Fibroblast of mammary gland (primary cell): ENCODE measurements around the gene BTBD9.

Experiments
- DNase-seq: peaks from one replicate; pipeline ENCODE4 v3.0.0-alpha.2; 2010; ENCODE audit warnings: low read depth
- H3K4me3 ChIP-seq: 2 replicates; pipeline ENCODE4 v1.5.1; 2011; ENCODE audit warnings: low read depth, mild to moderate bottlenecking, low read length, moderate library complexity; ENCODE audit not compliant: control insufficient read depth
- CTCF ChIP-seq: conservative IDR thresholded peaks from 2 replicates; pipeline ENCODE4 v1.5.1; 2011; ENCODE audit warnings: low read depth, low read length, inconsistent platforms; ENCODE audit not compliant: control insufficient read depth, insufficient read depth

Gene BTBD9

GRCh38 chr6:38649744-38650143, 10.0 kb upstream of the BTBD9 start:
- no peak for DNase-seq
- TF ChIP-seq CTCF, result no peak
- H3K4me3 ChIP-seq, result no peak overlapping the region

GRCh38 chr6:38648629-38649028, 8.9 kb upstream of the BTBD9 start:
- no peak for DNase-seq
- H3K4me3 ChIP-seq, result no peak overlapping the region
- TF ChIP-seq CTCF, result no peak

GRCh38 chr6:38646166-38646878, 6.6 kb upstream of the BTBD9 start:
- no peak for TF ChIP-seq CTCF
- H3K4me3 ChIP-seq, result no peak overlapping the region
- no peak for DNase-seq

- no peak overlapping the region for H3K4me3 ChIP-seq
- no peak for TF ChIP-seq CTCF
- no peak for DNase-seq
Measured at GRCh38 chr6:38644951-38645350, 5.2 kb upstream of the BTBD9 start.

GRCh38 chr6:38640216-38640909, 634 bp upstream of the BTBD9 start:
- no peak for DNase-seq
- no peak for TF ChIP-seq CTCF

GRCh38 chr6:38638941-38639497, 710 bp downstream of the BTBD9 start:
- DNase-seq, result peak; percentile 50
- TF ChIP-seq CTCF, result no peak
- peak overlapping the region; percentile 95 for H3K4me3 ChIP-seq

More at GRCh38 chr6:38640216-38640909, 634 bp upstream of the BTBD9 start:
- H3K4me3 ChIP-seq, result peak overlapping the region; percentile 95
